ENCODE data around the gene LRCH3.

The LRCH3 gene

DNA sequence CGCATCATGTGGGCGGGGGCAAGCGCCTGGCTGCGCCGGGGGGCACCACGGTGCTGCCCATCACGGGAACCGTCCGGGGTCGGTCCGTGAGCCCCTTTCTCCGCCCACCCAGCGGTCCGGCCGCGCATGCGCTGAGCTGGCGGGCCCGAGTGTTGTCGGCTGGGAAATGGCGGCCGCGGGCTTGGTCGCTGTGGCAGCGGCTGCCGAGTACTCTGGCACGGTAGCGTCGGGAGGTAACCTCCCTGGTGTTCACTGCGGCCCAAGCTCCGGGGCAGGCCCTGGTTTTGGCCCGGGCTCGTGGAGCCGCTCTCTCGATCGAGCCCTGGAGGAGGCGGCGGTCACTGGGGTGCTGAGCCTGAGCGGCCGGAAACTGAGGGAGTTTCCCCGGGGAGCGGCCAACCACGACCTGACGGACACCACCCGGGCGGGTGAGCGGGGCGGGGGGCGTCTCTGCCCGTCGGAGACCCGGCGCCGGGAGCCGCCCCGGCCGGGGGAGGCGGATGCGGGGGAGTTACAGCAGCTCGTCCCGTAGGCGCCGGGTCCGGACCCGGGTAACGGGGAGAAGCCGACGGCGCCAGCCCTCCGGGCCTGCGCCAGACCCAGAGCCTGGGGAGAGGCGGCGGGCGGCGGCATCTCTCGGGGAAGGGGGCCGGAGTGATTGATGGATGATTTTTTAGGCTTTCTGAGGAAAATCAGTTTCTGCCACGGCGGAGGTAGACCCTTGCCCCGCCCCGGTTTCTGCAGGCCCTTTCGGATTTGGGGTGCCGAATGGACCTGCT, at the start of gene LRCH3:
Gene LRCH3 (plus strand): TSS at position 142 of the 779 bp plus-strand sequence. CDS start 25 bp downstream, at position 167.
- peak within 1 kb of the TSS; percentile 89 for H3K9ac ChIP-seq (ENCODE audit: low read length)
- peak within 1 kb of the TSS; percentile 86 for H3K4me3 ChIP-seq (ENCODE audit: low read length)
- peaks cover 10% of the 10 kb centered on the region for H3K27me3 ChIP-seq (ENCODE audit: control insufficient read depth, insufficient read depth, low read length)
- no peaks in the 10 kb centered on the region for H3K4me1 ChIP-seq (ENCODE audit: control insufficient read depth, low read depth, low read length)
- H3K9me3 ChIP-seq (ENCODE audit: control insufficient read depth, low read depth, low read length) = no peaks in the 10 kb centered on the region
- no peaks in the 10 kb centered on the region for H3K36me3 ChIP-seq (ENCODE audit: control insufficient read depth, low read depth, low read length)
- no peak within 1 kb of the TSS for H3K27ac ChIP-seq (ENCODE audit: low read length)

DNA sequence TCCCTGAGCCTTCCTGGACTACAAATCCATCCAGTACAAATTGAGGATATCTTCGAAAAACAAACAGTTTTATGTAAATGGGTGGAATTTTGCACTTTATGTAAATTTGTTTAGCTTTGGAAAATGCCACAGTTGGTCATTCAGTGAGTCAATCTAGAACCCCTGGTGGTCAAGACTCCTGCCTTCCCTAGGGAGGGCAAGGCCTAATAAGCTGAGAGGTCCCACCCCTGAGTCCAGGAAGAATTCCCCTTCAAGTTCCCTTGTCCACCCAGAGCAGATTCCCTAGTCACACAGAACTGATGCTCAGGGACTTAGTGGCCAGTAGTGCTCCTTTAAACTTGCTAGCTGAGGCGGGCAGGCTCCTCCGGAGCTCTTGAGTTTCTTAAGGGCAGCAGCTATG, 48.3 kb upstream of the LRCH3 start:
- Histone ChIP-seq H3K27ac (ENCODE audit: low read length) (no peak overlapping the region), H3K9me3 (ENCODE audit: control insufficient read depth, low read depth, low read length) (no peaks in the 10 kb centered on the region), H3K4me3 (ENCODE audit: low read length) (no peak overlapping the region), H3K36me3 (ENCODE audit: control insufficient read depth, low read depth, low read length) (no peaks in the 10 kb centered on the region), H3K9ac (ENCODE audit: low read length) (no peak overlapping the region), H3K27me3 (ENCODE audit: control insufficient read depth, insufficient read depth, low read length) (no peaks in the 10 kb centered on the region), H3K4me1 (ENCODE audit: control insufficient read depth, low read depth, low read length) (peaks cover under 1% of the 10 kb centered on the region)

DNA sequence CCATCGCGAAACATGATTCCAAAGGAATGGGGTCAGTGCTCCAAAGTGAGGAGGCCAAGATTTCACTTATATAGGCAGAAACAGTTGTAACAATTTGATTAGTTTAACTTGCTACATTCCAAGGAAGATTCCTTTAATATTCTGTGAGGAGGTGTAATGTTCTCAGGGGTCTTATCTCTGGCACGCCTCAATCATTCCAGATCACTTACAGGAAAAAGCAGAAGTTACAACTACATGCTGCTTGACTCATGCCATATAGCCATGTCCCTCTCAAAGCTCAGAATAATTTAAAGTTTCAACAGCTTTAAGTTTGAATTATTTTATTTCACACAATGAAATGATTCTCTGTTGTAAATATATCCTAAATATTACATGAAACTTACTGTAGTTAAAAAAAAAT, 44.8 kb upstream of the LRCH3 start:
- Histone ChIP-seq H3K9me3 (ENCODE audit: control insufficient read depth, low read depth, low read length) (no peaks in the 10 kb centered on the region), H3K27me3 (ENCODE audit: control insufficient read depth, insufficient read depth, low read length) (peaks cover 32% of the 10 kb centered on the region), H3K4me3 (ENCODE audit: low read length) (no peak overlapping the region), H3K36me3 (ENCODE audit: control insufficient read depth, low read depth, low read length) (no peaks in the 10 kb centered on the region), H3K9ac (ENCODE audit: low read length) (no peak overlapping the region), H3K27ac (ENCODE audit: low read length) (no peak overlapping the region), H3K4me1 (ENCODE audit: control insufficient read depth, low read depth, low read length) (peaks cover 9% of the 10 kb centered on the region)

DNA sequence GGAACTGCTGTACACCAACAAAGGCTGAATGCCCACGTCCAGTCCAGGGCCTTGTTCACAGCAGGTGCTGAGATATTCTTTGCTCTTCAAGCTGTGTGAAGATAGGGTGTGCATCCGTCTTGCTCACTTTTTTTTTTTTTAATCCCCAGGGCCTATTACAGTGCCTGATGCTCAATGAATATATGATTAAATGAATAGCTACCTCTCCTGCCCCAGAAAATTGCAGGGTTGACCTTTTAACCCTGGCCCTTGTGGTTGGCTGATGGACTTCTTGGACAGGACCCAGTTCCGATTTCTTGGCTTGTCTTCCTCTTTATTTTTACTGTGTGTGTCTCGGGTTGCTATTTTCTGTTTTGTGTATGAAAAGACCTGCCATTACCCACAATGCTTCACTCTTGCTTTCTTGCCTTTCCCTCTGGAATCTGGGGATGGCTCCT, 44.2 kb upstream of the LRCH3 start:
- no peaks in the 10 kb centered on the region for H3K9me3 ChIP-seq (ENCODE audit: control insufficient read depth, low read depth, low read length)
- H3K36me3 ChIP-seq (ENCODE audit: control insufficient read depth, low read depth, low read length) = no peaks in the 10 kb centered on the region
- peaks cover 38% of the 10 kb centered on the region for H3K27me3 ChIP-seq (ENCODE audit: control insufficient read depth, insufficient read depth, low read length)
- H3K9ac ChIP-seq (ENCODE audit: low read length) = no peak overlapping the region
- H3K4me3 ChIP-seq (ENCODE audit: low read length) = no peak overlapping the region
- peaks cover 9% of the 10 kb centered on the region for H3K4me1 ChIP-seq (ENCODE audit: control insufficient read depth, low read depth, low read length)
- no peak overlapping the region for H3K27ac ChIP-seq (ENCODE audit: low read length)

DNA sequence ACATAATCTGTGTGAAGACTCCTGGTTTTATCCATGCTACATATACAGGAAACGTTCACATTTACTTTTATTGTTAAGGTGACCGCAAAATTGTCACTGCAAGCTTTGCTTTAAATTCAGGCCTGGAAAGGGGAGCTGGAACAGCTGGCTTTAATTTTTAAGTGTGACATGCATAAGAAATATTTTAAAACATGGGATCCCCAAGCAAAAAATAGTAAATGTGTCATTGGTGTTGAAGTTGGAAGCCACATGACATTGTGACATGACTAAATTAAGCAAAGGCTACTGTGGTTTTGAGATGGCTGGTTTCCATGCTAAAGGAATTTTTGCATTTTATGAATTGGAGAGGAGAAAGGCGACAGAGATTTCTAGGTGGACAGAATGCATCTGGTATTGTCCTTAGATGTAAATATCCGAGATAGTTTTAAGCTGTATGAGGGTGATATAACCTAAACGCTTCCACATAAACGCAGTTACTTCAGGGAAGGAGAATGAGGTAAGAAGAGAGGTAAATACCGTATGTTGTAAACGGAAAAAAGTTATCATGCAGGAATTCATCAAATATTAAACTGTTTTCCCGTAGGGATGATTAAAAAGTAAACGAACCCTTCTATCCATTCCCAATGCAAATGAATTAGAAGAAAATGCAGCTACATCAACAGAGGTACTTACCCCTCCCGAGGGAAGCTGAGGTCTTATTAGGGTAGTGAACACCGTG, 42.3 kb upstream of the LRCH3 start:
- no peaks in the 10 kb centered on the region for H3K36me3 ChIP-seq (ENCODE audit: control insufficient read depth, low read depth, low read length)
- H3K9ac ChIP-seq (ENCODE audit: low read length) = peak overlapping the region; percentile 28
- H3K4me3 ChIP-seq (ENCODE audit: low read length) = peak overlapping the region; percentile 74
- peaks cover 51% of the 10 kb centered on the region for H3K27me3 ChIP-seq (ENCODE audit: control insufficient read depth, insufficient read depth, low read length)
- H3K9me3 ChIP-seq (ENCODE audit: control insufficient read depth, low read depth, low read length) = no peaks in the 10 kb centered on the region
- peaks cover 9% of the 10 kb centered on the region for H3K4me1 ChIP-seq (ENCODE audit: control insufficient read depth, low read depth, low read length)
- no peak overlapping the region for H3K27ac ChIP-seq (ENCODE audit: low read length)

DNA sequence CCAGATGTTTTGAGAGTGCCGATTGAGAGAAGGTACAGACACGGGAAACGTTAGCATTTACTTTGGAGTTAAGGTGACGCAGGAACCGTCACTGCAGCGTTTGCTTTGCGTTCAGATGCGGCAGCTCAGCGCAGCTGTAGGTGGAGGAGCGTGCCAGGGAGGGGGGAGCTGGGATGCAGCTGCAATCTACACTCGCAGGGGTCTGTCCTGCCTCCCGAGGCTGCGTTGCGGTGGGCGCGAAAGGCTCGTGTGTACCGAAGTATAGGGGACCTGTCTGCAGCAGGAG, 41.8 kb upstream of the LRCH3 start:
- H3K9me3 ChIP-seq (ENCODE audit: control insufficient read depth, low read depth, low read length) = no peaks in the 10 kb centered on the region
- peaks cover 9% of the 10 kb centered on the region for H3K4me1 ChIP-seq (ENCODE audit: control insufficient read depth, low read depth, low read length)
- no peak overlapping the region for H3K27ac ChIP-seq (ENCODE audit: low read length)
- H3K9ac ChIP-seq (ENCODE audit: low read length) = peak overlapping the region; percentile 28
- H3K36me3 ChIP-seq (ENCODE audit: control insufficient read depth, low read depth, low read length) = no peaks in the 10 kb centered on the region
- H3K27me3 ChIP-seq (ENCODE audit: control insufficient read depth, insufficient read depth, low read length) = peaks cover 51% of the 10 kb centered on the region
- H3K4me3 ChIP-seq (ENCODE audit: low read length) = peak overlapping the region; percentile 74

DNA sequence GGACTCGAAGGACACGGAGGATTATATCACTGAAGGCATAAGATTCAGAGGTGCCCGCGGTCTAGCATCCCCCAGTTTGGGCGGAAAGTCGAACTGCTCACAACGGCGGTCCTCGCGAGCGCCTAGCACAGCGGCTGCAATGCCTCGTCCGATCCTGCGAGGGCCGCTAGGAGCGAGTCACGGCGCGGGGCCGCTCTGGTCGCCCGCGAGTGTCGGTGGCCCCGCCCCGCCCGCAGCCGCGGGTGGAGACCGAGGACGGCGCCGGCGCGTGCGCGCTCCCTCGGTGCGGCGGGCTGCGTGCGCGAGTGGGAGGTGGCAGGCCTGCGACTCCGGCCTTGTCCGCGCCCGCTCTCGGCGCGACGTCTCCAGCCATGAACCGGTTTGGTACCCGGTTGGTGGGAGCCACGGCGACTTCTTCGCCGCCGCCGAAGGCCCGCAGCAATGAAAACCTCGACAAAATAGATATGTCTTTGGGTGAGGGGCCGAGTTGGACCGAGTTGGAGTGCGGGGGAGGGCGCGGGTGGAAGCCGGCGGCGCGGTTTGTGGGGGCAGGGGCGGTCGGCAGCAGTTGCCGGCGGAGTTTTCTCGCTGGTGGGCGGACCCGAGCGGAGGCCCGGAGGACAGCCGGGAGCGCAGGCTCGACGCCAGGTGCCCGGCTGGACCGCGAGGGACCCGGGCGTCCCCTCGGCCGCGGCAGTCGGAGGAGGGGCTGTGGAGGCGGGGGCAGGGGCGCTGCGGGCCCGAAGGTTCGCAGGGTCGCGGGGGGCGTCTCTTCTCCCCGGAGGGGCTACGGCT, 41.3 kb upstream of the LRCH3 start, which contains the start of gene FYTTD1:
Gene FYTTD1 (plus strand): TSS at position 283 of the 795 bp plus-strand sequence. CDS start 89 bp downstream, at position 372.
- Histone ChIP-seq H3K4me1 (ENCODE audit: control insufficient read depth, low read depth, low read length) (peaks cover 9% of the 10 kb centered on the region), H3K27ac (ENCODE audit: low read length) (no peak within 1 kb of the TSS), H3K9ac (ENCODE audit: low read length) (peak within 1 kb of the TSS; percentile 34), H3K36me3 (ENCODE audit: control insufficient read depth, low read depth, low read length) (no peaks in the 10 kb centered on the region), H3K9me3 (ENCODE audit: control insufficient read depth, low read depth, low read length) (no peaks in the 10 kb centered on the region), H3K27me3 (ENCODE audit: control insufficient read depth, insufficient read depth, low read length) (peaks cover 51% of the 10 kb centered on the region), H3K4me3 (ENCODE audit: low read length) (peak within 1 kb of the TSS; percentile 74)

DNA sequence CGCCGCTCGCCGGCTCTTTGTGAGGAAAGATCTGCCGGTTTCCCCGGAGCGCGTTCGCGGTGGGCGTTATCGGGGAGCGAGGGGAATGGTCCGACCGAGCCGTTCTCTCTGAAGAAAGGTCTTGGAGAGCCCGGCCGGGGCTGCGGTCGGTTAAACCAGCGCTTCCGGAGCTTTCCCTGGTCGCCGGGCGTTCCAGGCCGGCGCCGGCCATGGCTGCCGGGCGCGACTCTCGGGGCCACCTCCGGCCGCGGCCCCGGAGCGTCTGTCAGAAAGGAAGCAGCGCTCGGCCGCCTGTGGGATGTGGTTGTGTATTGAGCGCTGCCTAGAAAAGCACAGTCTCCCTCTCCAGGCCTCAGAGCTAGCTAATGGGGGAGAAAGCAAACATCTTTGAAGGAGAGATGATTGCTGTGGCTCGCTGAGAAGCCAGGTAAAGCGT, 40.6 kb upstream of the LRCH3 start:
- peak overlapping the region; percentile 74 for H3K4me3 ChIP-seq (ENCODE audit: low read length)
- peak overlapping the region; percentile 34 for H3K9ac ChIP-seq (ENCODE audit: low read length)
- no peaks in the 10 kb centered on the region for H3K9me3 ChIP-seq (ENCODE audit: control insufficient read depth, low read depth, low read length)
- H3K27ac ChIP-seq (ENCODE audit: low read length) = no peak overlapping the region
- no peaks in the 10 kb centered on the region for H3K36me3 ChIP-seq (ENCODE audit: control insufficient read depth, low read depth, low read length)
- H3K4me1 ChIP-seq (ENCODE audit: control insufficient read depth, low read depth, low read length) = peaks cover 9% of the 10 kb centered on the region
- peaks cover 51% of the 10 kb centered on the region for H3K27me3 ChIP-seq (ENCODE audit: control insufficient read depth, insufficient read depth, low read length)

DNA sequence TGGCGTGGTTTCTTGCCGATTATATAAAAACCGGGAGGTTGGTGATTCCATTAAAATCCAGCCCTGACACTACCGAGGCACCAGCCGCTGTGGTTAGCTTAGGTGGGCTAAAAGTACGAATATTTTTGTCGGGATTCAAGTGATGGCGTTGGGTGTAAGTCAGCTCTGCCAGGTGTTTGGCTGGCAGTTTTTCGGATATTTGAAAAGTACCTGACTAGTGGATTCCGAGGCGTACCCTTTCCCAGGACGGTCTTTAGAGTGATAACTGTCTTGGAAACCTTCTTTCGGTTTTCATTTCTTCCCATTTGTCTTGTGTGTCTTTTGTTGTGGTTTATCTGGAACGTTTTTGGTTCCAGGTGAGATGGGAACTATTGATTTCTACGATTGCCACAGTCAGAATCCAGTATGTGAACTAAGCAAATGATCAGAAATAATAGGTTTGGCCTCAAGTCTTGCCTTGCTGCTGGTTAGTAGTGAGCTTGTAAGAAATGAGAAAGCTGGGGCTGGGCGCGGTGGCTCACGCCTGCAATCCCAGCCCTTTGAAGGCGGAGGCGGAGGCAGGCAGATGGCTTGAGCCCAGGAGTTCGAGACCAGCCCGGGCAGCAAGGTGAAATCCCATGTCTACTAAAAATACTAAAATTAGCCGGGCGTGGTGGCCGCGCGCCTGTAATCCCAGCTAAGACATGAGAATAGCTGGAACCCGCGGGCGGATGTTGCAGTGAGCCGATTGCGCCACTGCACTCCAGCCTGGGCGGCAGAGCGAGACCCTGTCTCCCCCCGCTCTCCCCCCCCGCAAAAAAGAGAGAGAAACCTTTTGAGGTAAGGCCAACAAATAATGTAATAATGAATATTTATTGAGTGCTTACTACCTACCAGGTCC, 40.0 kb upstream of the LRCH3 start:
- H3K9me3 ChIP-seq (ENCODE audit: control insufficient read depth, low read depth, low read length) = no peaks in the 10 kb centered on the region
- peaks cover 9% of the 10 kb centered on the region for H3K4me1 ChIP-seq (ENCODE audit: control insufficient read depth, low read depth, low read length)
- H3K9ac ChIP-seq (ENCODE audit: low read length) = peak overlapping the region; percentile 34
- peaks cover 51% of the 10 kb centered on the region for H3K27me3 ChIP-seq (ENCODE audit: control insufficient read depth, insufficient read depth, low read length)
- H3K27ac ChIP-seq (ENCODE audit: low read length) = no peak overlapping the region
- no peaks in the 10 kb centered on the region for H3K36me3 ChIP-seq (ENCODE audit: control insufficient read depth, low read depth, low read length)
- H3K4me3 ChIP-seq (ENCODE audit: low read length) = peak overlapping the region; percentile 74

DNA sequence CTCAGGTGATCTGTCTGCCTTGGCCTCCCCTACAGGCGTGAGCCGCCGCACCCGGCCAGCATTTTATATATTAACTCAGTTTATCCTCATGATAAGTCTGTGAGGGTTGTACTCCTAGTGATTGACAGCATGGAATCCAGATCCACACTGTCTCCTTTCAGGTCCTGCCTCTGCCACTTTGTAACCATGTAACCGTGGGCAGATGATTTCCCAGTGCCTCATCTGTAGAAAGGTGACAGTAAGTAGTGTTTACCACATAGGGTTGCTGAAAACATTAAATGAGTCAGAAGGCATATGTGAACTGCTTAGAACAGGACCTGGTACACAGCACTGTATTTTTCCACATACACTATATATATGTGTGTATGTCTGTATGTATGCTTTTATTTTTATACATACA, 38.9 kb upstream of the LRCH3 start:
- peaks cover 51% of the 10 kb centered on the region for H3K27me3 ChIP-seq (ENCODE audit: control insufficient read depth, insufficient read depth, low read length)
- H3K27ac ChIP-seq (ENCODE audit: low read length) = no peak overlapping the region
- no peaks in the 10 kb centered on the region for H3K36me3 ChIP-seq (ENCODE audit: control insufficient read depth, low read depth, low read length)
- no peak overlapping the region for H3K9ac ChIP-seq (ENCODE audit: low read length)
- H3K4me3 ChIP-seq (ENCODE audit: low read length) = no peak overlapping the region
- no peaks in the 10 kb centered on the region for H3K9me3 ChIP-seq (ENCODE audit: control insufficient read depth, low read depth, low read length)
- H3K4me1 ChIP-seq (ENCODE audit: control insufficient read depth, low read depth, low read length) = peaks cover 9% of the 10 kb centered on the region

Data from iPS-18a (cell line).